GM20000 (cell line): ENCODE results near the gene DNAJC18.

Source experiments
- DNase-seq: peaks from one replicate; pipeline ENCODE4 v3.0.0; 2012; ENCODE audit warnings: low spot score
- TF ChIP-seq, protein P1 (sequence below): IDR thresholded peaks from 2 replicates; pipeline ENCODE4 v1.5.1; 2012; ENCODE audit warnings: mild to moderate bottlenecking, control low read depth; ENCODE audit errors: extremely low read depth, missing control alignments

Gene DNAJC18

DNA sequence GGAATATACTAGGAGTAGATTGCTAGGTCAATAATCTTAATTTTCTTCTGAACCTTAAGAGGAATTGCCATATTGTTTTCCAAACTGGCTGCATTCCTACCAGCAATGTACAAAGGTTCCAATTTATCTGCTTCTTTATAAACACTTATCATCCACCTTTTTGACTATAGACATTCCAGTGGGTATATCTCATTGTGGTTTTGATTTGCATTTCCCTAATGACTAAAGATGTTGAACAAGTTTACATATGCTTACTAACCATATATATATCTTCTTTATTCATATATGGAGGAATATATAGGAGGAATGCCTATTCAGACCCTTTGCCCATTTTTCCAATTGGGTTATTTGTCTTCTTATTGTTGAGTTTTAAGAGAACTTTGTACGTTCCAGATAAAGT, 7.6 kb downstream of the DNAJC18 start:
- TF ChIP-seq, protein P1, sequence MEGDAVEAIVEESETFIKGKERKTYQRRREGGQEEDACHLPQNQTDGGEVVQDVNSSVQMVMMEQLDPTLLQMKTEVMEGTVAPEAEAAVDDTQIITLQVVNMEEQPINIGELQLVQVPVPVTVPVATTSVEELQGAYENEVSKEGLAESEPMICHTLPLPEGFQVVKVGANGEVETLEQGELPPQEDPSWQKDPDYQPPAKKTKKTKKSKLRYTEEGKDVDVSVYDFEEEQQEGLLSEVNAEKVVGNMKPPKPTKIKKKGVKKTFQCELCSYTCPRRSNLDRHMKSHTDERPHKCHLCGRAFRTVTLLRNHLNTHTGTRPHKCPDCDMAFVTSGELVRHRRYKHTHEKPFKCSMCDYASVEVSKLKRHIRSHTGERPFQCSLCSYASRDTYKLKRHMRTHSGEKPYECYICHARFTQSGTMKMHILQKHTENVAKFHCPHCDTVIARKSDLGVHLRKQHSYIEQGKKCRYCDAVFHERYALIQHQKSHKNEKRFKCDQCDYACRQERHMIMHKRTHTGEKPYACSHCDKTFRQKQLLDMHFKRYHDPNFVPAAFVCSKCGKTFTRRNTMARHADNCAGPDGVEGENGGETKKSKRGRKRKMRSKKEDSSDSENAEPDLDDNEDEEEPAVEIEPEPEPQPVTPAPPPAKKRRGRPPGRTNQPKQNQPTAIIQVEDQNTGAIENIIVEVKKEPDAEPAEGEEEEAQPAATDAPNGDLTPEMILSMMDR: no peak
- DNase-seq: no peak

DNA sequence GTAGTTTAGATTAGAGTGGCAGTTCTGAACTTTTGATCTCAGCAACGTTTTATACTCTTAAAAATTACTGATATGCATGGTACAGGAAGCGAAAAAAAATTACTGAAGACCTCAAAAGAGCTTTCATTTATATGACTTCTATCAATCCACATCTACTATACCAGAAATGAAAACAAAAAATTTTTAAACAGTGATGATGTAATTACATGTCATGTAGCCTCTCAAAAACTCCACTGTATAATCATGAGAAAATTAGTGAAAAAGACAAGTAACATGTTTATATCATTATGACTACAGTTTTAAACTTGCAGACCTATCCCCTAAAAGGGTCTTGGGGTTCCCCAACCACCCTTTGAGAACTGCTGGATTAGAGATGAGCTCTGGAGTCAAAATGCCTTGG, 9.3 kb downstream of the DNAJC18 start:
- TF ChIP-seq, protein P1: no peak
- DNase-seq: no peak

DNA sequence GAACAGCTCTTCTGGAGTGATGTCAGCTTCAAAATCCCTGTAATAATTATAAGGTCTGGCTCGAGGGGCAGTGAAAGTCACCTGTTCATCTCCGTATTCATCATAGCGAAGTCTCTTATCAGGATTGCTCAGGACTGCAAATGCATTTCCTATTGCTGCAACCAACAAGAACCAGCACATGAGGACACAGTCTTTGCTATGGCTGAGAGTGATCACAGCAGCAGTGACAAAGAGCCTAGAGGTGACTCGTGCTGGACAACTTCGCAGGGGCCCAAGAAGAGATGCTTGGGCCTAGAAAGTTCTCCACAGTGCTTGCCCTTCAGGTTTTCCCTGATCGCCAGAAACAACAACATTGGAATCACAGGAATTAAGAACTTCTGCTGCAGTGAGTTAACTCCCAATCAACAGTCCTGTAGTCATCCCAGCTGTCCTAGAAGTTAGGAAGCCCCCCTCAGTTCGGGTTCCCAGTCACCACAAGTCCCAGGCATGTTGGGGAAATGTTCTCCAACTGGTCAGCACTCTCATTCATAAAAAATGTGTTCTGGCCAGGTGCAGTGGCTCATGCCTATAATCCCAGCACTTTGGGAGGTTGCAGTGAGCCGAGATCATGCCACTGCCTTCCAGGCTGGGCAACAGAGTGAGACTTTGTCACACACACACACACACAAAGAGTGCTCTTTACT, 13.0 kb downstream of the DNAJC18 start:
- DNase-seq: no peak
- TF ChIP-seq, protein P1: no peak

DNA sequence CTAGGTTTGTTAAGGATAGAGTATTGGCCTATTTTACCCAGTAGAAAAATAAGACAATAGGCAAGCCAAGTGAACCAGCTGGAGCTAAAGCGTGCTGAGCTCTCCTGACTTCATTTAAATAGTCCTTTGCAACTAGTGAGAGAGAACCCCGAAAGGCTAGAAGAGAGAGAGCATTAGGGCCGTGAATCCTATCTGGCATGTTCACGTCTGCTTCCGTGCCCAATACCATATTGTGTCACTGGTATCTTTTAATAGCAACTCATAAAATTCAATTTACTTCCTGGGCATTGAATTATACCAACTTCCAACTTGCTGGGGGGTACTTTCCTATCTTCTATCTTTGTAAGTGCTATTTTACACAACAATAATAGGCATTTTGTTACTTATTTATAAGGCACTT, 13.8 kb downstream of the DNAJC18 start:
- TF ChIP-seq, protein P1: no peak
- DNase-seq: no peak

DNA sequence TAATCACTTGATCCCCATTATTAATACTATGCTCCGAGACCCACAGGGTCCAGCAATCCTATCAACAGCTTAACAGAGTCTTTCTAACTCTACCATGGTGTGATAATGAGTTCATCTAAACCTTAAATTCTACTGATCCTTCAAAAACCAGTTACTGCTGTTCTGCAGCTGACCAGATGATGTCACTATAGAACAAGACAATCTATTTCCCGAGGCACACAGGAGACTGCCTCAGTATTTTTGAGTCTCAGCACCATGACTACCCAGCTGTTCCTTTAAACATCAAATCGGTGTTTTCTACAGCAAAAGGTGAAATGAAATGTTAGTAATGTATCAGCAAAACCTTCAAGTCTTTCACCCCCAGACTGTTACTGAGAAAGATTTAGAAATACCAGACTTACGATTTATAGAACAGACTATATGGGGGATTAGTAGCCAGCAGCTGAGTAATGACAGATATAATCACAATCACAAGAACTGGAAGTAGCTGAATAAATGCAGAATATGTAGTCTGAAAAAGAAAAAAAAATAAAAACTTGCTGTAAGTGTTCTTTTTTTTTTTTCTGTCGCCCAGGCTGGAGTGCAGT, 16.9 kb downstream of the DNAJC18 start:
- TF ChIP-seq, protein P1: peak; percentile 70
- DNase-seq: peak; percentile 77

DNA sequence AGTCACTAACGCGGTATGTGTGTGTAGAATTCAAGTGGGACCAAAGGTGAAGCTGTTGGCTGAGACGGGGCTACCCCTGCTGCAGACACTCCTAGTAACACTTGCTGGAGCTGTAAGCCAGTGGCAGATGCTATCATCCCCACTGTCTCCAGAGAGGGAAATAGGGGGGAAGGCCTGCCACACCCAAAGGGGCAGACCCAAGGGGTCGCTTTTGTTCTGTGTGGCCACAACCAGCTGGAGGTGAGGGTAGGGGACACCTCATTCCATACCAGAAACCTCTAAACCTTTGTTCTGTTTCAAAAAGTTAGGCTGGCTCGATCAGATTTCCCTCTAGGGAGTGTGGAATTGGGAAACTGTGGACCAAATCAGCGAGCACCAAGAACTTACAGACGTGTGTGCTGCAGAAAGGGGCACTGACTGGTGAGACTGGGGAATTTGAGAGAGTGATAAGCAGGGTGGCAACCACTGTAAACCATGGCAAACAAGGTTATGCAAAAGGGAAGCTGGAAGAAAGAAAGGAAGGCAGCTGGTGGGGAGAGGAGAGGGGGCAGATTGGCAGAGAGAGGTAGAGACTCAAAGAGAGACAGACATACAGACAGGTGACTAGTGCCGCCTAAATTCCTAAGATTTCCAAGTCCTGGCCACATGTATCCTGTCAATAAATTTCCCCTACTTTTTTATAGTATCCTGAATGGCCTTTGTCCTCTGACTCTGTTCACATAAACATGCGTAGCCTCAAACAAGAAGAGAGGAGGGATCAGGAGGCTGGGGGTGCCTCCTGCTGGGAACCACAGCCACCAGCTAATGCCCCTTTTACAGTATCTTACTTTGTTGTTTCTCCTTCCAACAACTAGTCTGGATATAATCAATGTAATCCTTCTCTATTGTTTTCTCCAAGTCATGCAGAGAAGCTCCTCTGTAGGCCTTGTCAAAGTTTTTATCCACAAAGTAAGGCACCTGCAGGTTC, 19.8 kb downstream of the DNAJC18 start:
- no peak for DNase-seq
- TF ChIP-seq, protein P1: no peak

DNA sequence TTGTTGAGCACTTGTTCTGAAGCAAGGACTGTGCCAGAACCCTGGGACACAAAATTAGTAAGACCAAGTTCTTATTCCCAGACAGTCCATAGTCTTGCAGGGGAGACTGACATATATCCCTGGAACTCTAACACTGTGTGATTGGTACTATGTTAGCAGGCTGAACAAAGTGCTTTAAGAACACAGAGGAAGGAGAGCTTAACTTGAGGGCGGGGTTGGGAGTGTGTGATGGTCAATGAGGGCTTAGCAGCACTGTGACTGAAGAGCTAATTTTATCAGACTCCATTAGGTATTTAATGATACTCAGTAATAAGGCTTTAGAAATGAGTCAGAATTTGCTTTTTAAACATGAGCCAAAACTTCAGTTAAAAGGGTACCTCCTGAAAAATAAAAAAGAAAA, 20.5 kb downstream of the DNAJC18 start:
- TF ChIP-seq, protein P1: no peak

More for the DNA sequence above, 20.5 kb downstream of the DNAJC18 start:
- DNase-seq: no peak
